Measurements from ENCODE around the gene DCC.

Gene DCC

DNA sequence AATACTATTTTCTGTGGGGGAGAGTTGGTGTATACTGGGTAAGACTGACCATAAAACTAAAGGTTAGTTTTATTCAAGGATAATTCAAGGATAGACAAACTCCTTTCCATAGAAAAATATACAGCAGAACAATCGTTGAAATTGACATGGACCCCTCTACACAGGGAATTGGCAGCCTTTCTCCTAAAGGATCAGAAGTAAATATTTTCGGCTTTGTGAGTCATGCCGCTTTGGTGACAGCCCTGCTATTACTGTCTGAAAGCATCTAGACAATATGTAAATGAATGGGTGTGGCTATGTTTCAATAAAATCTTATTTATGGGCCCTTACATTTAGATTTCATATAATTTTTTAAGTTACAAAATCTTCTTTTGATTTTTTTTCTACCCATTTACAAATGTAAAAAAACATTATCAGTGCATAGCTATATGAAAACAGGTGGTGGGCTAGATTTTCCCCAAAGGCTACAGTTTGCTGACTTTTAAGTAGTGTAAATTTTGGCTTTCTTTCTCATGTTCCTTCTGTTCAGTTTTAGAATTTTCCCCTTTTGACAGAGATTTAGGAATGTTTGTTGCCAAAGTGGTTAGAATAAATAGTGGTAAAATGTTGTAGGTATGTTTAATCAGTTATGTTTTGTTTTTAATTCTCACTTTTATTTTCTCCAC, 270.6 kb downstream of the DCC start:
- peak; percentile 71 for DNase-seq

- no peak for DNase-seq
Measured at GRCh38 chr18:52612406-52612805, 272.4 kb downstream of the DCC start.

DNA sequence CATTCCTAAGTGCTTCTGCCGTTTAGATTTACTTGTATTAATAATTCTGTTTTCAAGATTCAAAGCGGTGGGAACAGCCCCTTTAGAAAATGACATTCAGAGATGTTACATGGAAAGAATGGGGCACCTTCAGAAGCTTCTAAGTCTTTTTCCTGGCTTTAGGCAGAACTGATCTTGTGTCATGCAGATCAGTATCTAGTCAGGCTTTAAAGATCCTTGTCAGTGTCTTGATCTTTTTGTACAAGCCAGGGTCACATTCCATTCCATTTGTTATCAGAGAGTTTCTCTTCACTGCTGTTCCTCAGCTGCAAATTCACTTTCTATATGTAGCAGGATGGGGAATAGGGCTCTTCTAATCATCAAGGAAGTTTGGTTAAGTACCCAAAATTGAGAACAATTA, 275.3 kb downstream of the DCC start:
- DNase-seq = no peak

GRCh38 chr18:52615943-52616342, 275.9 kb downstream of the DCC start:
- DNase-seq = no peak

DNA sequence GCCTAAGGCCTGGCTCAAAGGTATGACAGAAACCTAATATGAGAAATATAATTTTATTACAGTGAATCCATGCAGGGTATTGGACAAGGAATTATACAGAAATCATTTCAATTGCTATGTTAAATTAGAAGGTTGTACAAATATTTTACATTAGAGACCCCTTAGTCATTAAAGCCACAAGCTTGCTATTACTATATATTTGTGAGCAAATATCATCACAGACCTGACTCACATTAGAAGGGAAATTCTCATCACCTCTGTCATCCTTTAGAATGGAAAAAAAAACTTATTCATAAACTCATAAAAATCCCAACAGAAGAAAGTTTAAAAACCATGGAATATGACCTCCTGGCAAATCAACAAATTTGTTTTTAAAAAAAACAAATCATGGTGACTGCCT, 277.9 kb downstream of the DCC start:
- no peak for DNase-seq

DNA sequence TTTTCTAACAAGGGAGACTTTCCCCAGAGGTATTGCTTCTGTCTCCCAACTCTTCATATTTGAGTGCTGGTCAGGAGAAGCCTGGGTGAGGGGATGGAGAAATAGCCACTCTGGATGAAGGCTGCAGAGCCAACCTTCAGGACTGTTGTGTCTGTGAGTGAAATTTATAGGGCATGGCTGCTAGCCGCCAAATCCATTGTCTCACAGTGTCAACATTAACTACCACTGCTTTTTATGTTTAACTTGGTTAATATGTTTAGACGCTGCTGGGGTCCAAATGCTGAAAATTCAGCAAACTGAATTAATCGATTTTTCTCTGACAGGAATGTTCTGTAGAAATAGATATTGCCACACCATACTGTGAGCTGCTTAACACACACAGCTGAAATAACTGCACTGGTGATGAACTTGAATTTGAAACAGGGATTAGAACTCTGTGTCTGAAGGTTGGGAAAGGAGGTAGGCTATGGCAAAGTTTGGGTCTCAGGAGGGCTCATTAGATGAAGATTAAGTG, 281.0 kb downstream of the DCC start:
- DNase-seq = no peak

DNA sequence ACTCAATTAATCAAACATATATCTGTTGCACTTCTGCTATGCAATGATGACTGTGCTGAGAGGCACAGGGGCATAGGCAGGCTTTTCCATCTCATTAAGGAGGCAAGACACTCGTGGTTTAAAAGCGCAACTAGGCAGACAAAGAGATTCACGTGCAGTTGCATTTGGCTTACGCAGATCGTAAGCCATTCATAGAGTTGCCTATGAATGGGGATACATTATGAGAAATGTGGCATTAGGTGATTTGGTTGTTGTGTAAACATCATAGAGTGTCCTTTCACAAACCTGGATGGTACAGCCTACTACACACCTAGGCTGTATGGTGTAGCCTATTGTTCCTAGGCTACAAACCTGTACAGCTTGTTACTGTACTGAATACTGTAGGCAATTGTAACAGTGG, 284.7 kb downstream of the DCC start:
- DNase-seq = no peak

DNA sequence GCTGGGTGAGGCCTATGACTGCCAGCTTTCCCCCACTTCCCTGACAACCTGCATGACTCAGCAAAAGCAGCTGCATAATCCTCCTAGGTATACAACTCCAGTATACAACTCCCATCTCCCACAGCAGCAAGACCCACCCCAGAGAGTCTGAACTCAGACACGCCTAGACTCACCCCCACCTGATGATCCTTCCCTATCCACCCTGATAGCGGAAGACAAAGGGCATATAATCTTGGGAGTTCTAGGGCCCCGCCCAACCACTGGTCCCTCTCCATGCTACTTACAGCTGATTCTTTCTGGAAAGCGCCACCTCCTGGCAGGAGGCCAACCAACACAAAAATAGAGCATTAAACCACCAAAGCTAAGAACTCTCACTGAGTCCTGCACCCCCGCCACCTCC, 296.5 kb downstream of the DCC start:
- no peak for DNase-seq

DNA sequence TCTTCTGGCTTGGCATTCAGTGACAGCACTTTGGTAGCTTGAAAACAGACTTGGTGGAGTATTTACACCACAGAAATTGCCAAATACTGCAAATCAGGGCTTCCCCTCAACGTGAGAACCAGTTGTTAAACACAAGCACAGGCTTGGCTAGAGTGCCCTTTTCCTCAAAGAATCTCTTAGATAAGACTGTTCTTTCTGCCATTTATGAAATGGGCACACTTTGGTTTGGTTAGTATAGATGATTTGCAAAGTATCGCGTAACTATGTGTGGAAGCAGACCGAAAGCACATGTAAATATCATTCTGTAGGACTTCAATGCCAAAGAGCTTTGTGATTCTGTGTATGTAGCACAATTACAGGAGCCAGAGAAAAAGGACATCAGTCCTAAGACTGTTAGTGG, 308.2 kb downstream of the DCC start:
- DNase-seq = no peak

DNA sequence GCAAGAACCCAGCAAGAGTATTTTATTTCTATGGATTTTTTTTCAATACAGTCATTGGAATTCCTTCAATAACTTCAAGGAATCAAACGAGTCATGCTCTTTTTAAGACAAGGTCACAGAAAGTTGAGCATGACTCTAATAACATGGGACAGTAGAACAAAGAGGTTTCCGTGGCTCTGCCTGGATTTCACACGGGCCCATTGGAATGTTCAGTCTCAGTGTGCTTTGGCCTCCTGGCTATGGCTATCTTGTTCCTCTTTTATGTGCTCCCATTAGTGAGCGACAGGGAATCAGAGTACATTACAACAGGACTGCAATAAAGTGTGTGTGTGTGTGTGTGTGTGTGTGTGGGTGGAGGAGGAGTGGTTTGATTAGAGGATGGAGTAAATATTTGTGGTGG, 312.4 kb downstream of the DCC start:
- DNase-seq = no peak

- DNase-seq = peak; percentile 36
Measured at GRCh38 chr18:52657043-52657805, 317.2 kb downstream of the DCC start.

- DNase-seq = no peak
Measured at GRCh38 chr18:52667463-52668065, 327.6 kb downstream of the DCC start.

DNA sequence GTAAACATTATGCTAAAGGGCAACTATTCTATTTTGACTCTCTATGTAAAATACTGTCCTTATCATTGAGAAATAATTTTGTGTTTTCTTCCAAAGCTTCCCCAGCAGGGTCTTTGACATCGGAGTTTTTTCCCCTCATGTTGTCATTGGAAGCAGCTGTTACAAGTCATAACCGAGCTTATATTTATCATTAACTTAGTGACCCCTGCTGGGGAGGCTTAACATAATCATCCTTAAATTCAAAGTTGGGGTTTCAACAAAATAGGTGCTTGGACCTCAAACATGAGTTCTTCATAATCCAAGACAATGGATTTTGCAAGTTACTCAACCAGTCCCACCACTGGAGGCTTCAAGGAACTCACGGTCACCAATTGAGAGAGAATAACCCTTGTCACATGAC, 330.9 kb downstream of the DCC start:
- peak; percentile 52 for DNase-seq

DNA sequence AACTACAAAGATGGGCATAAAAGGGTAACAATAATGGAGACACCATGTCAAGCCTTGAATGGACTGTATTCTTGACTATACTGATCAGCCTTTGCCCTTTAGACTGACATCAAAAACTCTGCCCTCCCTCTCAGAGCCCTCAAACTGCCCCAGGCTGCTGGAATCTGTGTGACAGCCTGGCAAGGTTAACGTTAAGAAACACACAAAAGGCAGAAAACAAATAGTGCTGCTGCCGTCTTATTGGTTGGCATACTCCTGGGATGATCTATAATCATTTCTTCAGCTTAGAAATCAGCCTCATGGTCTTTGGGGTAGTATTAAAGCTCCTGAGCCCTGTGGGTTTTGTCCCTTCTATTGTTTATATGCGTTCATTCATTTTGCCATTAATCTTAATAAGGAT, 338.0 kb downstream of the DCC start:
- no peak for DNase-seq

GRCh38 chr18:52678551-52678950, 338.6 kb downstream of the DCC start:
- DNase-seq = no peak

- DNase-seq = no peak
Measured at GRCh38 chr18:52679354-52679753, 339.4 kb downstream of the DCC start.

DNA sequence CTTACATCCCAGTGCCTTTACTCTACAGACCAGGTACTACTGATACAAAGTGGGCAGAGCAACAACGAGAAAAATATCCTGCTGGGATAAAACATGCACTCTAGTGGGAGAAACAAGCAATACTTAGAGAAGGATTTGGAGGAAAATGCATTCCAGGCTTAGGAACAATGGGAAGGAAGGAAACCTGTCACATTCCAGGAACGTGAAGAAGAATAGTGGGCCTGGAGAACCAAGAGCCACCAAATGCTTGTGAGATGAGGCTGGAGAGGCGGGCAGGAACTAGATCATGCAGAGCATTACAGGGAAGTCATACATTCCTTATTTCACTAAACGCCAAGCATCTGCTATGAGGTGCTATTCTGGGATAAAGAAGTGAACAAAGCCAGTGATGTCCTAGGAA, 342.3 kb downstream of the DCC start:
- no peak for DNase-seq

DNA sequence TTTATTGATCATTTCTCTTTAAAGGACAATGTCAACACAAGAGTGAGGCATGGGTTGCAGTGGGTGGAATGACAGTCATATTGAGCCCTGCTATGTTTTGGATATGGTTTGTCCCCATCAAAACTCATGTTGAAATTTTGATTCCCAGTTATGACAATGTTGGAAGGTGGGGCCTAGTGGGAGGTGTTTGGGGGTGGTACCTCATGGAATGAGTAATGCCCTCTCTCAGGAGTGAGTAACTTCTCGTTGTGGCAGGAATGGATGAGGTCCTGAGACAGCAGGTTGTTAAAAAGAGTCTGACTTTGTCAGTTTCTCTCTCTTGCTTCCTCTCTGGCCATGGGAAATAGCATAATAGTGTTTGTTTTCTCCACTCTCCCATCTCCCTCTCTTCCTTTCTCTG, 345.3 kb downstream of the DCC start:
- DNase-seq = no peak

GRCh38 chr18:52691841-52692240, 351.8 kb downstream of the DCC start:
- DNase-seq = no peak

- DNase-seq = no peak
Measured at GRCh38 chr18:52694804-52695203, 354.8 kb downstream of the DCC start.

DNA sequence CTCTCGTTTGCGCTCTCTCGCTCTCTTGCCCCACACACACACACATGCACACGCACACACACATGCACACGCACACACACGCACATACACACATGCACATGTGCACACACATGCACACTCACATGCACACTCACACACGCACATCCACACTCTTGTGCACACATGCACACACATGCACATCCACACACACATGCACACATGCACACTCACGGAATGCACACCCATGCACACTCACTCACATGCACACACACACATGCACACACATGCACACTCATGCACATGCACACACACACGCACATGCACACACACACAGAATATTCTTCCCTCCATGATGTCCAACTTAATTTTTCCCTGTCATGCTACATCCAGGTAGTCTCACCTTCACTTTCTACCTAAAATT, 360.1 kb downstream of the DCC start:
- DNase-seq = no peak

DNA sequence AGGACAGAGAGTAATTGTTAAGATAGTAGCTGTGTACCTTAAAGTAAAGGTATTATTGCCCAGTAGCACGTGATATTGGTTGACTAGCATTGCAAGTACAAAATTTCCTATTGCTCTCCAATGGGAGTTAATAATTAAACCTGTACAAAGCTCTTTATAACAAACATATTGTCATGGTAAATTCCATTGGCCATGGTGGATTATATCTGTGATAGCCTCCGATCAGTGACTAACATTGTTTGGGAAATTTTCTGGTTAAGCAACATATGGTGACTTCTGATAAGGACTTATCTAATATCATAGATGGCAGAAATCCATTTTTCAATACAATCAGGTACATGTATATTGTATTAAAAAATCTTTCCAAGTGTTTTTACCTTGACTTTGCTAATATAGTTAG, 360.8 kb downstream of the DCC start:
- no peak for DNase-seq

- DNase-seq = no peak
Measured at GRCh38 chr18:52701219-52701935, 361.4 kb downstream of the DCC start.

- DNase-seq = no peak
Measured at GRCh38 chr18:52715421-52715820, 375.4 kb downstream of the DCC start.
